Measurements from ENCODE around the gene VPS26B. TPM values are rescaled to one million over a fixed set of nuclear protein-coding genes. Genes with fewer than 3 reads are reported as not detected.

VPS26B gene
- total and polyA plus RNA-seq, 2 experiments from 2014 or later = 10.1 to 29.1 TPM

GRCh38 chr11:134266440-134266839, 42.0 kb downstream of the VPS26B start:
- Histone ChIP-seq H3K4me2 (peak overlapping the region; percentile 38; the same call in 1 of the 2 replicates), H3K27me3 (ENCODE audit: insufficient read depth) (no peaks in the 10 kb centered on the region), H3K36me3 (ENCODE audit: insufficient read depth) (peaks cover 19% of the 10 kb centered on the region), H3K27ac (ENCODE audit: low read depth) (peak overlapping the region; percentile 46), H3F3A (replicated peaks; ENCODE audit: low read depth) (no peaks in the 10 kb centered on the region), H3K9me2 (ENCODE audit: insufficient read depth) (no peaks in the 10 kb centered on the region), H3K4me3 (no peak overlapping the region), H2AFZ (no peak overlapping the region), H3K4me1 (ENCODE audit: insufficient read depth) (peaks cover 48% of the 10 kb centered on the region), H3K79me2 (replicated peaks; ENCODE audit: insufficient read depth) (peaks cover 64% of the 10 kb centered on the region), H4K20me1 (replicated peaks; ENCODE audit: insufficient read depth) (0 out of 2 replicates have a peak, but pooled peaks cover 4% of the 10 kb centered on the region)
- H3K27ac Mint-ChIP-seq = no peak overlapping the region; the same call in 1 of the 2 replicates
- H3K36me3 Mint-ChIP-seq (ENCODE audit: low read depth) = peaks cover 44% of the 10 kb centered on the region
- H3K4me3 Mint-ChIP-seq = peak overlapping the region; percentile 2; the same call in 1 of the 3 replicates
- peaks cover 15% of the 10 kb centered on the region for H3K27me3 Mint-ChIP-seq (ENCODE audit: insufficient read depth, low read depth, poor library complexity)
- ATAC-seq = no peak
- H3K9me3 Mint-ChIP-seq = no peaks in the 10 kb centered on the region
- DNase-seq (ENCODE audit: low spot score) = no peak
- peaks cover 63% of the 10 kb centered on the region for H3K4me1 Mint-ChIP-seq
- TF ChIP-seq CTCF (conservative IDR thresholded peaks at IDR 0.05; ENCODE audit: low read depth in 2 of 2) (no peak), ETS1 (IDR thresholded peaks at IDR 0.05) (no peak), EZH2 (IDR thresholded peaks at IDR 0.05; ENCODE audit: low read depth, unreplicated experiment) (no peak), JUNB (IDR thresholded peaks at IDR 0.05; ENCODE audit: unreplicated experiment) (no peak), ZNF331 (CRISPR knock-in tag; IDR thresholded peaks at IDR 0.05; ENCODE audit: low read depth) (no peak)

GRCh38 chr11:134266841-134267251, 42.4 kb downstream of the VPS26B start:
- peaks cover 52% of the 10 kb centered on the region for H3K4me1 ChIP-seq (ENCODE audit: insufficient read depth)
- H3K27me3 ChIP-seq (ENCODE audit: insufficient read depth) = no peaks in the 10 kb centered on the region
- peaks cover 68% of the 10 kb centered on the region for H3K79me2 ChIP-seq (replicated peaks; ENCODE audit: insufficient read depth)
- H3K27me3 Mint-ChIP-seq (ENCODE audit: insufficient read depth, low read depth, poor library complexity) = peaks cover 15% of the 10 kb centered on the region
- peak overlapping the region; percentile 81 for H3K27ac Mint-ChIP-seq
- H3K27ac ChIP-seq (ENCODE audit: low read depth) = peak overlapping the region; percentile 46
- H4K20me1 ChIP-seq (replicated peaks; ENCODE audit: insufficient read depth) = 0 out of 2 replicates have a peak, but pooled peaks cover 4% of the 10 kb centered on the region
- ATAC-seq (peak; percentile 15), DNase-seq (ENCODE audit: low spot score) (peak; percentile 44)
- H3K36me3 Mint-ChIP-seq (ENCODE audit: low read depth) = peaks cover 44% of the 10 kb centered on the region
- 0 out of 2 replicates have a peak, but pooled peaks cover 2% of the 10 kb centered on the region for H3F3A ChIP-seq (replicated peaks; ENCODE audit: low read depth)
- peaks cover 67% of the 10 kb centered on the region for H3K4me1 Mint-ChIP-seq
- no peaks in the 10 kb centered on the region for H3K9me3 Mint-ChIP-seq
- peak overlapping the region; percentile 38; the same call in 1 of the 2 replicates for H3K4me2 ChIP-seq
- H3K36me3 ChIP-seq (ENCODE audit: insufficient read depth) = peaks cover 16% of the 10 kb centered on the region
- H2AFZ ChIP-seq = no peak overlapping the region
- H3K9me2 ChIP-seq (ENCODE audit: insufficient read depth) = no peaks in the 10 kb centered on the region
- no peak overlapping the region for H3K4me3 ChIP-seq
- H3K4me3 Mint-ChIP-seq = peak overlapping the region; percentile 2; the same call in 1 of the 3 replicates
- TF ChIP-seq CTCF (conservative IDR thresholded peaks at IDR 0.05; ENCODE audit: low read depth in 2 of 2) = no peak
- no peak for TF ChIP-seq ETS1 (IDR thresholded peaks at IDR 0.05)
- no peak for TF ChIP-seq CREB1 (CRISPR knock-in tag; IDR thresholded peaks at IDR 0.05; ENCODE audit: low read depth)
- TF ChIP-seq ZNF331 (CRISPR knock-in tag; IDR thresholded peaks at IDR 0.05; ENCODE audit: low read depth) = no peak
- no peak for TF ChIP-seq JUNB (IDR thresholded peaks at IDR 0.05; ENCODE audit: unreplicated experiment)
- TF ChIP-seq NANOG (IDR thresholded peaks at IDR 0.05; ENCODE audit: borderline replicate concordance) = no peak
- TF ChIP-seq ZNF114 (CRISPR knock-in tag; IDR thresholded peaks at IDR 0.05) = no peak
- TF ChIP-seq POLR2AphosphoS5 (IDR thresholded peaks at IDR 0.05; ENCODE audit: low read depth) = no peak
